ENCODE measurements around the gene SDSL. TPM values are rescaled to one million over a fixed set of nuclear protein-coding genes. Genes with fewer than 3 reads are reported as not detected.

The SDSL gene
- polyA plus RNA-seq, 3 donors: 4.6 to 10.0 (median 6.5) TPM

- Histone ChIP-seq H3K4me2 (replicated peaks; ENCODE audit: extremely low read depth, low read length, poor library complexity, severe bottlenecking) (no peak overlapping the region), H3K27ac (ENCODE audit: low read depth in 1 of 2, low read length in 2 of 2) (no peak overlapping the region), H3K27me3 (ENCODE audit: control insufficient read depth in 2 of 2, insufficient read depth in 2 of 2, low read length in 2 of 2) (no peaks in the 10 kb centered on the region), H3K9ac (ENCODE audit: insufficient read depth, low read length, poor library complexity, severe bottlenecking) (no peak overlapping the region), H3K9me3 (replicated peaks in 1 of 2; ENCODE audit: control insufficient read depth in 1 of 2, insufficient read depth in 1 of 2, low read length in 2 of 2) (no peaks in the 10 kb centered on the region), H4K20me1 (ENCODE audit: insufficient read depth, low read length) (no peaks in the 10 kb centered on the region), H3K79me2 (ENCODE audit: insufficient read depth, low read length) (no peaks in the 10 kb centered on the region), H3K4me3 (replicated peaks in 1 of 3; ENCODE audit: low read depth in 2 of 3, low read length in 3 of 3) (no peak overlapping the region), H3K4me1 (ENCODE audit: control insufficient read depth in 1 of 2, insufficient read depth in 2 of 2, low read length in 2 of 2) (no peaks in the 10 kb centered on the region), H2AFZ (ENCODE audit: insufficient read depth, low read depth, low read length, poor library complexity, severe bottlenecking) (no peak overlapping the region), H3K36me3 (replicated peaks in 1 of 2; ENCODE audit: control insufficient read depth in 1 of 2, insufficient read depth in 2 of 2, low read length in 2 of 2) (no peaks in the 10 kb centered on the region)
- TF ChIP-seq CTCF (IDR thresholded peaks at IDR 0.05): no peak
- Mint-ChIP-seq H3K4me3 (no peak overlapping the region), H3K27me3 (ENCODE audit: low read depth in 3 of 3) (peaks cover 2 to 10% (median 4%) of the 10 kb centered on the region in 3 donors), H3K4me1 (no peaks in the 10 kb centered on the region), H3K27ac (no peak overlapping the region), H3K9me3 (peaks cover 0 to 1% (median 0%) of the 10 kb centered on the region in 7 donors), H3K36me3 (no peaks in the 10 kb centered on the region)
- intact Hi-C loops (cut with micrococcal nuclease): no loop called here
- DNase-seq: no peak
- 100% methylated on average over 2 of the region's 5 CpGs for WGBS (ENCODE audit: insufficient coverage)
Observed at GRCh38 chr12:113435367-113435766, 13.2 kb downstream of the SDSL start.

GRCh38 chr12:113436586-113436985, 14.4 kb downstream of the SDSL start:
- H3K27me3 Mint-ChIP-seq (ENCODE audit: low read depth in 3 of 3): peaks cover 4 to 9% (median 4%) of the 10 kb centered on the region in 3 donors
- no peak overlapping the region for H2AFZ ChIP-seq (ENCODE audit: insufficient read depth, low read depth, low read length, poor library complexity, severe bottlenecking)
- no peak overlapping the region for H3K27ac ChIP-seq (ENCODE audit: low read depth in 1 of 2, low read length in 2 of 2)
- H3K9ac ChIP-seq (ENCODE audit: insufficient read depth, low read length, poor library complexity, severe bottlenecking): no peak overlapping the region
- H3K4me2 ChIP-seq (replicated peaks; ENCODE audit: extremely low read depth, low read length, poor library complexity, severe bottlenecking): no peak overlapping the region
- TF ChIP-seq CTCF (IDR thresholded peaks at IDR 0.05): no peak
- intact Hi-C loops (cut with micrococcal nuclease): no loop called here
- DNase-seq: no peak
- no peaks in the 10 kb centered on the region for H3K27me3 ChIP-seq (ENCODE audit: control insufficient read depth in 2 of 2, insufficient read depth in 2 of 2, low read length in 2 of 2)
- no peaks in the 10 kb centered on the region for H3K4me1 ChIP-seq (ENCODE audit: control insufficient read depth in 1 of 2, insufficient read depth in 2 of 2, low read length in 2 of 2)
- no peak overlapping the region for H3K4me3 ChIP-seq (replicated peaks in 1 of 3; ENCODE audit: low read depth in 2 of 3, low read length in 3 of 3)
- H3K4me1 Mint-ChIP-seq: no peaks in the 10 kb centered on the region
- H3K36me3 Mint-ChIP-seq: no peaks in the 10 kb centered on the region
- no peak overlapping the region for H3K4me3 Mint-ChIP-seq
- H3K36me3 ChIP-seq (replicated peaks in 1 of 2; ENCODE audit: control insufficient read depth in 1 of 2, insufficient read depth in 2 of 2, low read length in 2 of 2): no peaks in the 10 kb centered on the region
- H4K20me1 ChIP-seq (ENCODE audit: insufficient read depth, low read length): no peaks in the 10 kb centered on the region
- no peaks in the 10 kb centered on the region for H3K9me3 ChIP-seq (replicated peaks in 1 of 2; ENCODE audit: control insufficient read depth in 1 of 2, insufficient read depth in 1 of 2, low read length in 2 of 2)
- WGBS (ENCODE audit: insufficient coverage): 98% methylated on average over 5 of the region's 6 CpGs
- no peaks in the 10 kb centered on the region for H3K79me2 ChIP-seq (ENCODE audit: insufficient read depth, low read length)
- no peak overlapping the region for H3K27ac Mint-ChIP-seq
- H3K9me3 Mint-ChIP-seq: no peaks in the 10 kb centered on the region

Data from CD14-positive monocyte (primary cell).